A673 (cell line): ENCODE data around the gene IL15. TPM values are rescaled to one million over a fixed set of nuclear protein-coding genes. Genes with fewer than 3 reads are reported as not detected.
"Not testable (repeated sequence)": the region's sequence is repeated elsewhere in the genome, so short reads cannot be mapped to it uniquely, and the experiment has no call there.

ENCODE experiments used
- BruUV-seq: library from RNA; stranded (reverse); fragments of 400-500 nt; replicated peaks from 2 replicates; lab custom pipeline; 2021; lab: Mats Ljungman, UMichigan
- CTCF ChIA-PET: fragments of 300-600 bp; sonication (Branson Sonifier 250); formaldehyde crosslinking; loops from one replicate; lab custom pipeline; 2022; ENCODE audit warnings: antibody characterized with exemption; lab: Charles Lee
- POLR2A ChIA-PET: fragments of 300-600 bp; sonication (Branson Sonifier 250); formaldehyde crosslinking; loops from one replicate; lab custom pipeline; 2022; ENCODE audit warnings: antibody characterized with exemption; ENCODE audit not compliant: low non-redundant PET; lab: Charles Lee
- DNase-seq: peaks from one replicate; pipeline ENCODE4 v3.0.0-alpha.2; 2015; ENCODE audit warnings: low spot score
- H3K27ac ChIP-seq: fragments of 200-600 bp; sonication (generic); 2 replicates; pipeline ENCODE4 v1.5.1; 2016; ENCODE audit warnings: mixed run types, low read depth, mild to moderate bottlenecking, mixed read lengths, antibody characterized with exemption, low read length; ENCODE audit not compliant: poor library complexity, severe bottlenecking
- H3K27me3 ChIP-seq: fragments of 200-600 bp; sonication (generic); replicated peaks from 2 replicates; pipeline ENCODE4 v1.6.1; 2017; ENCODE audit warnings: mixed run types, low read depth, mild to moderate bottlenecking, mixed read lengths, antibody characterized with exemption, low read length; ENCODE audit not compliant: insufficient read depth, poor library complexity
- H3K36me3 ChIP-seq: fragments of 200-600 bp; sonication (generic); 2 replicates; pipeline ENCODE4 v1.6.1; 2016; ENCODE audit warnings: mixed run types, mild to moderate bottlenecking, mixed read lengths, antibody characterized with exemption, low read length; ENCODE audit not compliant: insufficient read depth, poor library complexity, severe bottlenecking
- H3K4me1 ChIP-seq: fragments of 200-600 bp; sonication (generic); 2 replicates; pipeline ENCODE4 v1.6.1; 2017; ENCODE audit warnings: mixed run types, mild to moderate bottlenecking, mixed read lengths, antibody characterized with exemption, low read length; ENCODE audit not compliant: insufficient read depth, poor library complexity, severe bottlenecking
- H3K4me3 ChIP-seq: fragments of 200-600 bp; sonication (generic); 2 replicates; pipeline ENCODE4 v1.5.1; 2016; ENCODE audit warnings: low read depth, mixed run types, mild to moderate bottlenecking, mixed read lengths, low read length; ENCODE audit not compliant: poor library complexity, severe bottlenecking
- H3K9me3 ChIP-seq: fragments of 200-600 bp; sonication (generic); 2 replicates; pipeline ENCODE4 v1.6.1; 2016; ENCODE audit warnings: mixed run types, low read depth, mild to moderate bottlenecking, mixed read lengths, antibody characterized with exemption, low read length; ENCODE audit not compliant: poor library complexity, severe bottlenecking
- CTCF ChIP-seq: fragments of 300-800, 200-600 bp; sonication (generic); conservative IDR thresholded peaks from 2 replicates; pipeline ENCODE4 v1.5.1; 2017; ENCODE audit warnings: low read depth, mild to moderate bottlenecking, antibody characterized with exemption, low read length, moderate library complexity, mixed read lengths
- EZH2 ChIP-seq: fragments of 200-600 bp; sonication (generic); IDR thresholded peaks from 2 replicates; pipeline ENCODE4 v1.6.1; 2017; ENCODE audit warnings: borderline replicate concordance, low read depth, mild to moderate bottlenecking, mixed read lengths, antibody characterized with exemption, low read length; ENCODE audit not compliant: poor library complexity, severe bottlenecking
- intact Hi-C: fragments of 100-400 bp; cut with micrococcal nuclease; formaldehyde crosslinking; loops from one replicate; pipeline ENCODE4 v1.10.0; 2022; ENCODE audit not compliant: unreplicated experiment
- total RNA-seq: library from RNA; stranded (reverse); gene quantifications from 2 replicates; pipeline ENCODE4 v1.2.3, GENCODE V29; 2021

Gene IL15
- total RNA-seq, 1 experiment from 2014 or later = 0.21 TPM

GRCh38 chr4:141686879-141687278 lies 50.5 kb downstream of the IL15 start:
- ChIA-PET POLR2A (no interaction called here), CTCF (no interaction called here)
- intact Hi-C loops = no loop called here
- Histone ChIP-seq H3K4me3 (no peak overlapping the region), H3K36me3 (no peaks in the 10 kb centered on the region), H3K27me3 (no peaks in the 10 kb centered on the region), H3K4me1 (no peaks in the 10 kb centered on the region), H3K9me3 (no peaks in the 10 kb centered on the region), H3K27ac (no peak overlapping the region)
- no peak for TF ChIP-seq EZH2
- TF ChIP-seq CTCF = no peak
- DNase-seq = peak; percentile 17
- BruUV-seq = no TSS peak

- DNase-seq, intact Hi-C loops, POLR2A ChIA-PET, H3K27me3 ChIP-seq, CTCF ChIA-PET, H3K4me3 ChIP-seq, H3K36me3 ChIP-seq, H3K4me1 ChIP-seq, H3K9me3 ChIP-seq, BruUV-seq, H3K27ac ChIP-seq: not testable (repeated sequence)
Measured at GRCh38 chr4:141689726-141690296, 53.4 kb downstream of the IL15 start.

GRCh38 chr4:141691247-141691646 lies 54.9 kb downstream of the IL15 start:
- BruUV-seq, POLR2A ChIA-PET, H3K27ac ChIP-seq, DNase-seq, H3K27me3 ChIP-seq, CTCF ChIA-PET, intact Hi-C loops, H3K9me3 ChIP-seq, H3K4me3 ChIP-seq, H3K4me1 ChIP-seq, H3K36me3 ChIP-seq: not testable (repeated sequence)

GRCh38 chr4:141692081-141692480 lies 55.7 kb downstream of the IL15 start:
- Histone ChIP-seq H3K27ac (no peak overlapping the region), H3K27me3 (no peaks in the 10 kb centered on the region), H3K4me3 (no peak overlapping the region), H3K4me1 (no peaks in the 10 kb centered on the region), H3K9me3 (no peaks in the 10 kb centered on the region), H3K36me3 (no peaks in the 10 kb centered on the region)
- no TSS peak for BruUV-seq
- intact Hi-C loops = no loop called here
- POLR2A ChIA-PET = no interaction called here
- CTCF ChIA-PET = no interaction called here
- TF ChIP-seq CTCF = no peak
- TF ChIP-seq EZH2 = no peak
- no peak for DNase-seq
